ENCODE data around the gene MTG2. TPM values are rescaled to one million over a fixed set of nuclear protein-coding genes. Genes with fewer than 3 reads are reported as not detected.

Gene MTG2
- total and polyA plus RNA-seq, 2 experiments from 2014 or later, result 11.3 to 11.7 TPM

- H3K36me3 Mint-ChIP-seq (ENCODE audit: low read depth), result peaks cover 96% of the 10 kb centered on the region
Measured at GRCh38 chr20:62133864-62134263, 49.0 kb upstream of the MTG2 start.

GRCh38 chr20:62134735-62135231 is 48.0 kb upstream of the MTG2 start:
- peaks cover 96% of the 10 kb centered on the region for H3K36me3 Mint-ChIP-seq (ENCODE audit: low read depth)
- no peak for ATAC-seq
- no peak overlapping the region for H3K4me3 ChIP-seq

More at GRCh38 chr20:62133864-62134263, 49.0 kb upstream of the MTG2 start:
- H3K4me1 ChIP-seq (ENCODE audit: insufficient read depth), result no peaks in the 10 kb centered on the region
- no peaks in the 10 kb centered on the region; the same call in 2 of the 3 replicates for H3K9me3 Mint-ChIP-seq
- H3K4me1 Mint-ChIP-seq, result peaks cover 2% of the 10 kb centered on the region; the same call in 1 of the 3 replicates
- H3F3A ChIP-seq (replicated peaks; ENCODE audit: low read depth), result peaks cover 21% of the 10 kb centered on the region
- peak overlapping the region; percentile 88; the same call in 1 of the 2 replicates for H3K27ac Mint-ChIP-seq
- H4K20me1 ChIP-seq (replicated peaks; ENCODE audit: insufficient read depth), result peaks cover 35% of the 10 kb centered on the region
- ATAC-seq, result peak; percentile 57
- H3K4me2 ChIP-seq, result no peak overlapping the region
- no peak overlapping the region for H3K4me3 ChIP-seq
- 0 out of 2 replicates have a peak overlapping the region, but pooled peaks have one; percentile 32 for H3K27ac ChIP-seq (ENCODE audit: low read depth)
- peaks cover 54% of the 10 kb centered on the region for H3K36me3 ChIP-seq (ENCODE audit: insufficient read depth)
- H3K9me2 ChIP-seq (ENCODE audit: insufficient read depth), result no peaks in the 10 kb centered on the region
- H3K27me3 Mint-ChIP-seq (ENCODE audit: insufficient read depth, low read depth, poor library complexity), result peaks cover 12% of the 10 kb centered on the region
- DNase-seq (ENCODE audit: low spot score), result peak; percentile 55
- H2AFZ ChIP-seq, result no peak overlapping the region
- no peaks in the 10 kb centered on the region for H3K27me3 ChIP-seq (ENCODE audit: insufficient read depth)
- no peak for TF ChIP-seq ETS1 (IDR thresholded peaks at IDR 0.05)
- TF ChIP-seq CTCF (conservative IDR thresholded peaks at IDR 0.05; ENCODE audit: low read depth in 2 of 2), result peak; percentile 20 to 31; a peak in 2 of 4 replicates
- no peak for TF ChIP-seq CREB1 (CRISPR knock-in tag; IDR thresholded peaks at IDR 0.05; ENCODE audit: low read depth)
- TF ChIP-seq STAT1 (IDR thresholded peaks at IDR 0.05; ENCODE audit: unreplicated experiment), result no peak
- TF ChIP-seq EZH2 (IDR thresholded peaks at IDR 0.05; ENCODE audit: low read depth, unreplicated experiment), result no peak
- TF ChIP-seq POLR2AphosphoS5 (IDR thresholded peaks at IDR 0.05; ENCODE audit: low read depth), result no peak
- no peak for TF ChIP-seq EZH2phosphoT487 (IDR thresholded peaks at IDR 0.05; ENCODE audit: unreplicated experiment)
- no peak for TF ChIP-seq JUNB (IDR thresholded peaks at IDR 0.05; ENCODE audit: unreplicated experiment)
- peaks cover 13% of the 10 kb centered on the region; the same call in 1 of the 2 replicates for H3K79me2 ChIP-seq (replicated peaks; ENCODE audit: insufficient read depth)
- no peak overlapping the region for H3K4me3 Mint-ChIP-seq

More at GRCh38 chr20:62134735-62135231, 48.0 kb upstream of the MTG2 start:
- Histone ChIP-seq H3K4me1 (ENCODE audit: insufficient read depth) (no peaks in the 10 kb centered on the region), H3K4me2 (no peak overlapping the region), H3K79me2 (replicated peaks; ENCODE audit: insufficient read depth) (peaks cover 20% of the 10 kb centered on the region; the same call in 1 of the 2 replicates), H3F3A (replicated peaks; ENCODE audit: low read depth) (peaks cover 29% of the 10 kb centered on the region), H3K36me3 (ENCODE audit: insufficient read depth) (peaks cover 54% of the 10 kb centered on the region), H3K27ac (ENCODE audit: low read depth) (no peak overlapping the region), H3K27me3 (ENCODE audit: insufficient read depth) (no peaks in the 10 kb centered on the region), H2AFZ (no peak overlapping the region), H3K9me2 (ENCODE audit: insufficient read depth) (no peaks in the 10 kb centered on the region), H4K20me1 (replicated peaks; ENCODE audit: insufficient read depth) (peaks cover 39% of the 10 kb centered on the region)
- TF ChIP-seq JUNB (IDR thresholded peaks at IDR 0.05; ENCODE audit: unreplicated experiment) (no peak), POLR2AphosphoS5 (IDR thresholded peaks at IDR 0.05; ENCODE audit: low read depth) (peak; percentile 30; the same call in 1 of the 2 replicates)
- DNase-seq (ENCODE audit: low spot score), result no peak
- H3K27me3 Mint-ChIP-seq (ENCODE audit: insufficient read depth, low read depth, poor library complexity), result peaks cover 14% of the 10 kb centered on the region
- no peak overlapping the region for H3K4me3 Mint-ChIP-seq
- H3K27ac Mint-ChIP-seq, result no peak overlapping the region
- H3K9me3 Mint-ChIP-seq, result no peaks in the 10 kb centered on the region; the same call in 2 of the 3 replicates
- peaks cover 2% of the 10 kb centered on the region; the same call in 1 of the 3 replicates for H3K4me1 Mint-ChIP-seq

All from GM23338 (cell line).